Lung (tissue), 16 donors: ENCODE results near the gene ANTKMT. TPM values are rescaled to one million over a fixed set of nuclear protein-coding genes. Genes with fewer than 3 reads are reported as not detected.
A peak's percentile ranks its signal among the peaks of the same experiment; 100 is the strongest.

Experiments used
- ATAC-seq: fragments of 200-7000 bp; cut with Tn5 transposase; one replicate; pipeline ENCODE4 v1.9.1; 2020; ENCODE audit warnings: moderate number of reproducible peaks; ENCODE audit not compliant: insufficient read depth, low FRiP score
- DNase-seq, 3 donors: peaks; one replicate each; pipeline ENCODE4 v3.0.0-alpha.2; 2013 to 2017
- H3K27ac ChIP-seq, 2 donors: one replicate each; pipeline ENCODE4 v1.5.1; 2013; ENCODE audit warnings: mild to moderate bottlenecking in 2 of 2, moderate library complexity in 2 of 2, control low read depth in 1 of 2, inconsistent platforms in 1 of 2, low read depth in 1 of 2, low read length in 1 of 2
- H3K27me3 ChIP-seq, 3 donors: one replicate each; pipeline ENCODE4 v1.5.1; 2013; ENCODE audit warnings: low read length in 2 of 3; ENCODE audit not compliant: control insufficient read depth in 3 of 3, insufficient read depth in 3 of 3
- H3K36me3 ChIP-seq, 4 donors: one replicate each; pipeline ENCODE4 v1.5.1; 2013; ENCODE audit warnings: low read length in 4 of 4, mild to moderate bottlenecking in 1 of 4, moderate library complexity in 1 of 4; ENCODE audit not compliant: control insufficient read depth in 4 of 4, insufficient read depth in 4 of 4
- H3K4me1 ChIP-seq, 5 donors: one replicate each; pipeline ENCODE4 v1.5.1; 2013; ENCODE audit warnings: low read length in 5 of 5, mild to moderate bottlenecking in 2 of 5, moderate library complexity in 1 of 5; ENCODE audit not compliant: control insufficient read depth in 5 of 5, insufficient read depth in 5 of 5
- H3K4me3 ChIP-seq: one replicate; pipeline ENCODE4 v1.5.1; 2013; ENCODE audit warnings: mild to moderate bottlenecking, control low read depth, moderate library complexity
- H3K9ac ChIP-seq, 2 donors: one replicate each; pipeline ENCODE4 v1.5.1; 2013; ENCODE audit warnings: low read length in 2 of 2, control low read depth in 1 of 2; ENCODE audit not compliant: insufficient read depth in 1 of 2
- H3K9me3 ChIP-seq, 4 donors: one replicate each; pipeline ENCODE4 v1.5.1; 2013; ENCODE audit warnings: low read length in 3 of 4, mild to moderate bottlenecking in 1 of 4, moderate library complexity in 1 of 4; ENCODE audit not compliant: control insufficient read depth in 4 of 4, insufficient read depth in 3 of 4
- CTCF ChIP-seq: IDR thresholded peaks from 2 replicates; pipeline ENCODE4 v1.5.1; 2012; ENCODE audit warnings: mild to moderate bottlenecking; ENCODE audit errors: control extremely low read depth, extremely low read depth
- WGBS, 2 donors: extraction: QIAGEN DNeasy Blood & Tissue Kit; methylation state at CpG; one replicate each; pipeline ENCODE4 v1.1.7; 2013; 5-methylcytosine and 5-hydroxymethylcytosine counted together
- long read RNA-seq, 5 donors: transcript quantifications; one replicate each; lab custom pipeline, GENCODE V29; 2026
- polyA plus RNA-seq, 2 donors: library from polyadenylated mRNA; stranded (reverse); fragments of 200-250 nt; gene quantifications; one replicate each; pipeline ENCODE4 v1.2.1, GENCODE V29; 2013
- total RNA-seq, 2 donors: library from RNA; depleted of rRNA in 1 of 2; stranded (reverse); fragments of >200 nt in 1 of 2; gene quantifications; one replicate each; pipeline ENCODE4 v1.2.1, GENCODE V29; 2014 to 2021
- donor health status: control.
- donor health status: control.
- donor health status: Bipolar disorder and iron deficiency.
- donor health status: healthy.
- donor health status: DM: yes; HTN: yes; CAD: no.

Gene ANTKMT, protein sequence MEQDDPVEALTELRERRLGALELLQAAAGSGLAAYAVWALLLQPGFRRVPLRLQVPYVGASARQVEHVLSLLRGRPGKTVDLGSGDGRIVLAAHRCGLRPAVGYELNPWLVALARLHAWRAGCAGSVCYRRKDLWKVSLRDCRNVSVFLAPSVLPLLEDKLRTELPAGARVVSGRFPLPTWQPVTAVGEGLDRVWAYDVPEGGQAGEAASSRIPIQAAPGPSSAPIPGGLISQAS
- total RNA-seq (10 to 100 TPM in 1 of 2 donors, 1 to 10 TPM in 1; 9.2 to 65.7 TPM), polyA plus RNA-seq (10 to 100 TPM; 35.5 to 56.3 TPM)
- long read RNA-seq, donor 1, transcript FAM173A-207 (5 exons, 1,052 nt), result major isoform, 9 of 14 reads
- long read RNA-seq, donor 1, partial matches to known transcripts, result 0 of 14 reads
- long read RNA-seq, donor 1, other reads (novel, unspliced or antisense), result 0 of 14 reads
- long read RNA-seq, donor 2, transcript FAM173A-207 (5 exons, 1,052 nt), result major isoform, 7 of 7 reads
- long read RNA-seq, donor 2, partial matches to known transcripts, result 0 of 7 reads
- long read RNA-seq, donor 2, other reads (novel, unspliced or antisense), result 0 of 7 reads
- long read RNA-seq, donor 3, transcript FAM173A-207 (5 exons, 1,052 nt), result major isoform, 5 of 5 reads
- long read RNA-seq, donor 3, partial matches to known transcripts, result 0 of 5 reads
- long read RNA-seq, donor 3, other reads (novel, unspliced or antisense), result 0 of 5 reads
- long read RNA-seq, donor 4, transcript FAM173A-207 (5 exons, 1,052 nt), result major isoform, 7 of 10 reads
- long read RNA-seq, donor 4, partial matches to known transcripts, result 0 of 10 reads
- long read RNA-seq, donor 4, other reads (novel, unspliced or antisense), result 0 of 10 reads
- long read RNA-seq, donor 5, transcript FAM173A-207 (5 exons, 1,052 nt), result major isoform, 13 of 15 reads
- long read RNA-seq, donor 5, partial matches to known transcripts, result 0 of 15 reads
- long read RNA-seq, donor 5, other reads (novel, unspliced or antisense), result 0 of 15 reads

DNA sequence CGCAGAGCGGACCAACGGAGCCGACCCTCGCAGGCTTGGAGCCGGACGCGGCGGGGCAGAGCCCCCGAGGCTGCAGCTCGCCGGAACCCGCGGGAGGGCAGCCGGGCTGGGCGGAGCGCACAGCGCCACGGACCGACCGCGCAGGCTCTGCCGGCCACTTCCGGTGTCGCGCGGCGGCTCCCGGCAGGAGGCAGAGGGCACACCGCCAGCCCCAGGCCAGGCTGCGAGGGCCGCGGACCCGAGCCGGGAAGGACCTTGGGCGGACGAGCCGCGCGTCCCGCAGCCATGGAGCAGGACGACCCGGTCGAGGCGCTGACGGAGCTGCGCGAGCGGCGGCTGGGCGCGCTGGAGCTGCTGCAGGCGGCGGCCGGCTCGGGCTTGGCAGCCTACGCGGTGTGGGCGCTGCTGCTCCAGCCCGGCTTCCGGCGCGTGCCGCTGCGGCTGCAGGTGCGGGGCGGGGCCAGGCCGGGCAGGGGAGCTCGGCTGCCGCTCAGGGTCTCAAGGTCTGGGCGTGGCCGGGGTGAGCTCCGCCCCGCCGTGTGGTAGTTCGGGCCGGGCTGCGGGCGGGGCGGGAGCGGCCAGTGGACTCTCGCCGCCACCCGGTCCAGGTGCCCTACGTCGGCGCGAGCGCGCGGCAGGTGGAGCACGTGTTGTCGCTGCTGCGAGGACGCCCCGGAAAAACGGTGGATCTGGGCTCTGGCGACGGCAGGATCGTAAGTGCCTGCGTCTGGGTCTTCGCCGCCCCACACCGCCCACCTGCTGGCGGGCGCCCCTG lies at the start of gene ANTKMT:
Gene ANTKMT, plus strand, starts transcription at position 157 of the 775 bp plus-strand sequence. Its CDS starts 129 bp downstream, at position 286.
- H3K36me3 ChIP-seq, result no peaks in the 10 kb centered on the region
- H3K27me3 ChIP-seq, result peaks cover 0 to 6% (median under 1%) of the 10 kb centered on the region in 3 donors
- peak; percentile 75 to 87 (median 84) for DNase-seq
- peak; percentile 81 for ATAC-seq
- H3K9ac ChIP-seq, result no peak within 1 kb of the TSS
- peaks cover 0 to 25% (median 7%) of the 10 kb centered on the region in 5 donors for H3K4me1 ChIP-seq
- peak within 1 kb of the TSS; percentile 88 to 91 for H3K27ac ChIP-seq
- WGBS, 2 donors, result 5 to 8% methylated on average over 65 to 106 of the region's 106 CpGs
- TF ChIP-seq CTCF, result peak; percentile 2
- H3K4me3 ChIP-seq, result peak within 1 kb of the TSS; percentile 85
- H3K9me3 ChIP-seq, result no peaks in the 10 kb centered on the region

DNA sequence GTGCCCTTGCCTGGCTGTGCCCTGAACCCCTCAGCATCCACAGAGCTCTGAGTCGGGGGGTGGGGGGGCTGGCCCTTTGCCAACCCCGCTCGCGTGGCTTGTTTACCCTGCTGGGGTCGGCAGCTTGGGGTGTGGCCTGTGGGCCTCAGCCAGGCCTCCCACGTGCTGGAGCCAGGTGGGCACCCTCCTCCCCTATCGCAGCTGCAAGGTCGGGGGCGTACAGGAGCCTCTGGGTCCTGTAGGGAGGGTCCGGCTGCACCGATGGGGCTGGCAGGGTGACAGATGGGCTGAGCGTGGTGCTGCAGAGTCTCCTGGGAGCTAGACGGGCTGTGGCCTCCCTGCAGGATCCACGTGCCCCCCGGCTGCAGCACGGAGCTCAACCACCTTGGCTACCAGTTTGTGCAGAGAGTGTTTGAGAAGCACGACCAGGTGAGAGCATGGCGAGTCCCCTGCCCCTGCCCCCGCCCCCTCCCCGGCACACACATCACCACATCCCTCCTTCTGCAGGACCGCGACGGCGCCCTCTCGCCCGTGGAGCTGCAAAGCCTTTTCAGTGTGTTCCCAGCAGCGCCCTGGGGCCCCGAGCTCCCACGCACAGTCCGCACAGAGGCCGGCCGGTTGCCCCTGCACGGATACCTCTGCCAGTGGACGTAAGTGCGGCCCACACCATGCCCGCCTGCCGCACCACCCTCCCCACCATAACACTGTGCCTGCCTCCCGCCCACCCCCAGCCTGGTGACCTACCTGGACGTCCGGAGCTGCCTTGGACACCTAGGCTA lies 49.4 kb upstream of the ANTKMT start:
- Histone ChIP-seq H3K4me1 (peaks cover 0 to 22% (median 4%) of the 10 kb centered on the region in 5 donors), H3K4me3 (no peak overlapping the region), H3K9me3 (peaks cover 0 to 4% (median 0%) of the 10 kb centered on the region in 4 donors), H3K9ac (no peak overlapping the region), H3K27me3 (no peaks in the 10 kb centered on the region), H3K36me3 (peaks cover 2 to 46% (median 19%) of the 10 kb centered on the region in 4 donors), H3K27ac (no peak overlapping the region)
- WGBS, 2 donors, result 88 to 92% methylated on average over 40 of the region's 40 CpGs
- TF ChIP-seq CTCF, result no peak
- no peak for DNase-seq
- ATAC-seq, result no peak

- Histone ChIP-seq H3K9ac (no peak overlapping the region), H3K27ac (no peak overlapping the region), H3K4me3 (no peak overlapping the region), H3K36me3 (peaks cover 2 to 46% (median 19%) of the 10 kb centered on the region in 4 donors), H3K27me3 (no peaks in the 10 kb centered on the region), H3K9me3 (peaks cover 0 to 4% (median 0%) of the 10 kb centered on the region in 4 donors), H3K4me1 (peaks cover 0 to 22% (median 4%) of the 10 kb centered on the region in 5 donors)
- DNase-seq (no peak), ATAC-seq (no peak)
- WGBS, 2 donors, result 95% methylated on average over 19 of the region's 19 CpGs
- TF ChIP-seq CTCF, result no peak
Observed at GRCh38 chr16:672371-672770, 48.6 kb upstream of the ANTKMT start.
